Vagina (tissue), 2 donors: ENCODE results near the gene P2RY8. TPM values are rescaled to one million over a fixed set of nuclear protein-coding genes. Genes with fewer than 3 reads are reported as not detected.

Source experiments
- DNase-seq, 2 donors: peaks; one replicate each; pipeline ENCODE4 v3.0.0-alpha.2; 2017; ENCODE audit errors: extremely low spot score in 2 of 2
- H3K27ac ChIP-seq: fragments of 200-600 bp; sonication (generic); one replicate; pipeline ENCODE4 v1.5.1; 2019
- H3K27me3 ChIP-seq: fragments of 200-600 bp; sonication (generic); one replicate; pipeline ENCODE4 v1.5.1; 2019
- H3K36me3 ChIP-seq, 2 donors: fragments of 200-600 bp; sonication (generic); one replicate each; pipeline ENCODE4 v1.5.1; 2017 to 2019
- H3K4me1 ChIP-seq: fragments of 200-600 bp; sonication (generic); one replicate; pipeline ENCODE4 v1.5.1; 2019
- H3K4me3 ChIP-seq, 2 donors: fragments of 200-600 bp; sonication (generic); 1 replicate in 1 of 2; 2 replicates in 1 of 2; pipeline ENCODE4 v1.5.1; 2016 to 2019
- H3K9me3 ChIP-seq: fragments of 200-600 bp; sonication (generic); one replicate; pipeline ENCODE4 v1.5.1; 2019
- CTCF ChIP-seq, 3 experiments: fragments of 450-650 bp in 2 of 3; fragments of 200-600 bp in 1 of 3; sonication (generic) in 1 of 3; IDR thresholded peaks; one replicate each; pipeline ENCODE4 v1.5.1; 2017 to 2019; ENCODE audit warnings: antibody characterized with exemption in 3 of 3, mild to moderate bottlenecking in 2 of 3, moderate library complexity in 2 of 3
- POLR2A ChIP-seq, 2 donors: fragments of 450-650 bp; IDR thresholded peaks; one replicate each; pipeline ENCODE4 v1.6.1; 2017; ENCODE audit warnings: antibody characterized with exemption in 2 of 2, mild to moderate bottlenecking in 2 of 2, moderate library complexity in 2 of 2
- POLR2AphosphoS5 ChIP-seq, 2 donors: sonication (generic); formaldehyde crosslinking; IDR thresholded peaks; one replicate each; pipeline ENCODE4 v1.9.0; 2017; ENCODE audit warnings: antibody characterized with exemption in 2 of 2, mild to moderate bottlenecking in 2 of 2, low read depth in 1 of 2; ENCODE audit not compliant: insufficient read depth in 1 of 2
- intact Hi-C: fragments of 100-400 bp; cut with DNase I; formaldehyde crosslinking; loops from one replicate; pipeline ENCODE4 v1.15.1; 2023
- total RNA-seq: library from RNA; depleted of rRNA; stranded (reverse); fragments of >200 nt; gene quantifications from one replicate; pipeline ENCODE4 v1.2.3, GENCODE V29; 2016

P2RY8 gene
- total RNA-seq, 1 donor from 2014 or later: 0.74 TPM

DNA sequence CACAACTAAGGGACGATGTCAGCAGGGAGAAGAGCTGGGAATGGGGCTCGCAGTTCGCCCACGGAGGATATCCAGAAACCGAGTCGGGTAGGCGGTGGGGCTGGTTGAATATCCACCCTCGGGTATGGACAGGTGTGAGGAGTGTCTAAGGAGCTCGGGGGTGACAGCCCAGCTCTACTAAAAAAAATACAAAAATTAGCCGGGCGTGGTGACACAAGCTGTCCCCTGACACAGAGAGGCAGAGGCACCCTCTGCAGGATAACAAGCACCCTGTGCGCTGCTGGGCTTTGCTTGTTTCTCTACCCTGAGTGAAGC, 72.1 kb downstream of the P2RY8 start:
- no peaks in the 10 kb centered on the region for H3K4me1 ChIP-seq
- H3K36me3 ChIP-seq: no peaks in the 10 kb centered on the region
- H3K9me3 ChIP-seq: no peaks in the 10 kb centered on the region
- DNase-seq: no peak
- no peaks in the 10 kb centered on the region for H3K27me3 ChIP-seq
- no peak overlapping the region for H3K27ac ChIP-seq
- TF ChIP-seq POLR2A (IDR thresholded peaks at IDR 0.05): no peak
- no peak for TF ChIP-seq POLR2AphosphoS5 (IDR thresholded peaks at IDR 0.05; ENCODE audit: insufficient read depth in 1 of 2, low read depth in 1 of 2)
- no peak for TF ChIP-seq CTCF (IDR thresholded peaks at IDR 0.05)
- H3K4me3 ChIP-seq: no peak overlapping the region
- intact Hi-C loops: no loop called here

DNA sequence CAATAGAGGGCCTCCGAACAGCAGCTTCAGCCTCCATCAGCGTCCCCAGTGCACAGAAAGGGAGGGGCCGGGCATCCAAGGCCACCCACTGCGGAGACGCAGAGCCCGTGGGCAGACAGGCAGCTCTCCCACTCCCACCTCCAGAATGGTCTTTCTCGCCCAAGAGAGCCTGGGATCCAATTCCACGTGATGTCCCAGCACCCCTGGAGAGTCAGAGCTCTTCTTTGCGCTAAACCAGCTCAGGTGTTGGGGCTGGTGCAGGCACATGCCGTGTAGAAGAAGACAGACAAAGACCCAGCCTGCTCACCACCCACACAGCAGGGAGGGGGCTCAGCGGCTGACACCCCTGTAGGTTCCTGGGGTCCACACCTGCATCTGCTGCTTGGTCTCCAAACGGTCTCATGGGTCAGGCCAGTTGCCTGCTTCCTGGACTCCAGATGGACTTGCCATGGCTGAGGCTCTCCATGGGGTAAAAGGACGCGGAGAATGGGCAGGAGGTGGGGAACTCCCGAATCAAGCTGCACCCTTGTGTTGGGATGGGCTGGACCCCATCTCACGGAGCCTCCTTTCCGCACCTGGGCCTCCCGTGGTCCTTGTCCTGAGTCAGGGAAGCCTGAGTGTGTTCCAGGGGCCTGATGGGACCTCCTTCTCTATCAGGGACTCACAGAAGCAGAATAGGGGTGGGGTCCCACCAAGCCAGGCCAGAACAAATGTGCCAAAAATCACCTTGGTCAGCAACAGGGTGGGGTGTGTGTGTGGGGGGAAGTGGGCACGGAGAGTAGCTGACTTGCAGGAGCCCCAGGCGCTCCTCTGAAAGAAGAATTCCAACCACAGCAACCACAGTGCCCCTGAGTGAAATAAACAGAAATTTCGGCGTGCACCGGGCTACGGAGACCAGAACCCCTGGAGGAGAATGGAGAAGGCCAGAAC, 72.7 kb downstream of the P2RY8 start:
- peak; percentile 52 to 85 for DNase-seq
- H3K4me3 ChIP-seq: no peak overlapping the region
- no peak overlapping the region for H3K27ac ChIP-seq
- no peaks in the 10 kb centered on the region for H3K9me3 ChIP-seq
- no peaks in the 10 kb centered on the region for H3K4me1 ChIP-seq
- no peak for TF ChIP-seq POLR2A (IDR thresholded peaks at IDR 0.05)
- no peak for TF ChIP-seq POLR2AphosphoS5 (IDR thresholded peaks at IDR 0.05; ENCODE audit: insufficient read depth in 1 of 2, low read depth in 1 of 2)
- TF ChIP-seq CTCF (IDR thresholded peaks at IDR 0.05): no peak
- no peaks in the 10 kb centered on the region for H3K36me3 ChIP-seq
- H3K27me3 ChIP-seq: no peaks in the 10 kb centered on the region
- intact Hi-C loops: no loop called here

DNA sequence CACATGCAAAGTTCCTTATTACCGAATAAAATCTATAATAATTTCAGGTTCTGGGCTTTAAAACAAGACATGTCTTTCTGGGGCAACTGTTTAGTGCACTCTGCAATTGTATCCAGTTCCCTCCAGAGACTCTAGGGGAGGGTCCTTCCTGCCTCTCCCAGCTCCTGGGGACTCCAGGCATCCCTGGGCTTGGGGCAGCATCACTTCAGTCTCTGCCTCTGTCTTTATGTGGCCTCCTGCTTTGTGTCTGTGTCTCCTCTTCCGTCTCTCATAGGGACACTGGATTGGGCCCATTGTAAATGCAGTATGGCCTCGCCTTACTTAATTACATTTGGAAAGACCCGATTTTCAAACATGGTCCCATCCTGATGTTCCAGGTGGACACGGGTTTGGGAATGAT, 73.4 kb downstream of the P2RY8 start:
- H3K9me3 ChIP-seq: no peaks in the 10 kb centered on the region
- H3K4me3 ChIP-seq: no peak overlapping the region
- H3K27me3 ChIP-seq: no peaks in the 10 kb centered on the region
- no peak for TF ChIP-seq POLR2A (IDR thresholded peaks at IDR 0.05)
- TF ChIP-seq CTCF (IDR thresholded peaks at IDR 0.05): no peak
- no peak for TF ChIP-seq POLR2AphosphoS5 (IDR thresholded peaks at IDR 0.05; ENCODE audit: insufficient read depth in 1 of 2, low read depth in 1 of 2)
- intact Hi-C loops: no loop called here
- peak in 1 of 2 donors; percentile 25 for DNase-seq
- no peaks in the 10 kb centered on the region for H3K4me1 ChIP-seq
- H3K36me3 ChIP-seq: no peaks in the 10 kb centered on the region
- H3K27ac ChIP-seq: no peak overlapping the region

DNA sequence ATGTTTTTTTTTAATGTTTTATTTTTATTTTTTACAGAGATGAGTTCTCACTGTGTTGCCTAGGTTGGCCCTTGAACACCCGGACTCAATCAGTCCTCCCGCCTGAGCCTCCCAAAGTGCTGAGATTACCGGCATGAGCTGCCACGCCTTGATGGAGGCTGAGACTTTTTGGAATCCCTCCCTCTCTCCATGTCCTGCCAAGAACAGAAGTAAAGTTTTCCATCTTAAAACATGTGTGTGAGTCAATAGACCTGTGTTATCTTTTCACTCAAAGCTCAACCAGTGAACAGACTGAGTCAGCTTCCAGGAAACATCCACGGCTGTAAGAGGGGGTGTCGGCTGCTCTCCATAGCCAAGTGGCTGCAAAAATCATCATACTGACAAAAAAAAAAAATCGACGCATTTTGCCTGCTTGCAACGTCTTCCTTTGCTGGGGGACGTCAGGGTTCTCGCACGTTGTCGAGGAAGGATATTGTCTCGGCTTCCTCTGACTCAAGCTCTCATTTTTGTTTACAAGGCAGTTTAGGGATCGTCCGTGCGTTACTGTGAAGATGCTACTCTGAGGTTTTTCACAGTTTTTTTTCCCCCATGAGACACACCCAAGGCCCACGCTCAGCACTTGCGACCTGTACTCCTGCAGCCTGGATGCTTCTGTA, 74.3 kb downstream of the P2RY8 start:
- peak; percentile 74 to 87 for DNase-seq
- intact Hi-C loops: no loop called here
- H3K9me3 ChIP-seq: no peaks in the 10 kb centered on the region
- H3K4me3 ChIP-seq: no peak overlapping the region
- no peaks in the 10 kb centered on the region for H3K4me1 ChIP-seq
- TF ChIP-seq POLR2A (IDR thresholded peaks at IDR 0.05) (no peak), CTCF (IDR thresholded peaks at IDR 0.05) (no peak), POLR2AphosphoS5 (IDR thresholded peaks at IDR 0.05; ENCODE audit: insufficient read depth in 1 of 2, low read depth in 1 of 2) (no peak)
- H3K36me3 ChIP-seq: no peaks in the 10 kb centered on the region
- no peak overlapping the region for H3K27ac ChIP-seq
- H3K27me3 ChIP-seq: no peaks in the 10 kb centered on the region

DNA sequence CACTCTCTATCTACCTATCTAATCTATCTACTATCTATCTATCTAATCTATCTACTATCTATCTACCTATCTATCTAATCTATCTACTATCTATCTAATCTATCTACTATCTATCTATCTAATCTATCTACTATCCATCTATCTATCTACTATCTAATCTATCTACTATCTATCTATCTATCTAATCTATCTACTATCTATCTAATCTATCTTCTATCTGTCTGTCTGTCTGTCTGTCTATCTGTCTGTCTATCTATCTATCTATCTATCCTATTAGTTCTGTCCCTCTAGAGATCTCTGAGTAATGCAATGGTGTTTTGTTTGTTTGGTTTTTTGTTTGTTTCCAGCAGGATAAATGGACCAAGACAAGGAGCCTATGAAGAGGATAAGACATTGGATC, 74.9 kb downstream of the P2RY8 start:
- intact Hi-C loops: no loop called here
- Histone ChIP-seq H3K27ac (no peak overlapping the region), H3K4me1 (no peaks in the 10 kb centered on the region), H3K9me3 (no peaks in the 10 kb centered on the region), H3K27me3 (no peaks in the 10 kb centered on the region), H3K36me3 (no peaks in the 10 kb centered on the region), H3K4me3 (no peak overlapping the region)
- no peak for TF ChIP-seq POLR2A (IDR thresholded peaks at IDR 0.05)
- no peak for TF ChIP-seq POLR2AphosphoS5 (IDR thresholded peaks at IDR 0.05; ENCODE audit: insufficient read depth in 1 of 2, low read depth in 1 of 2)
- TF ChIP-seq CTCF (IDR thresholded peaks at IDR 0.05): no peak
- no peak for DNase-seq
